GM21423 (cell line): ENCODE measurements around the gene PPP3CB.

Experiments
- ATAC-seq: cut with Tn5 transposase; IDR thresholded peaks from one replicate; pipeline ENCODE4 v1.9.1; 2021; ENCODE audit warnings: mild to moderate bottlenecking, moderate library complexity; ENCODE audit not compliant: unreplicated experiment

The PPP3CB gene

GRCh38 chr10:73495884-73496674 lies at the start of gene PPP3CB:
Gene PPP3CB (minus strand): TSS chr10:73496024. CDS start chr10:73495889, 135 bp downstream.
- peak; percentile 56 for ATAC-seq

DNA sequence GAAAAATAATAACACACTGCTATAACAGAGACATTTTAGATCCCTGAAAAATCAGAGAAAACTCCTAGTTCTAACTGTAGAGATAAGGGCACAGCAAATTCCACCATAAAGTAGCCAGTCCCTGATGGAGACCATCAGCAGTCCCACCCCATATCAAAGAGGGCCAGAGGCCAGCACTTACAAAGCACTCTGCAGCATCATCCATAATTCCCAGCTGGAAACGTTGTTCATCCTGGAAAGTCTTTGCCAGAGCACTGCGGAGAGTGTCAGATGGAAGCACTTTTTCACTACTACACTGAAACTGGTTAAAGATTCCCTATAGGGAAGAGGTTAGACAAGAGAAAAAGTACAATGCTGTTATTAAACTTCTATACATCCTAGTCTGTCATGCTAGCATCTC lies 49.5 kb upstream of the PPP3CB start:
- ATAC-seq, result no peak

GRCh38 chr10:73537709-73538108 lies 41.9 kb upstream of the PPP3CB start:
- no peak for ATAC-seq

DNA sequence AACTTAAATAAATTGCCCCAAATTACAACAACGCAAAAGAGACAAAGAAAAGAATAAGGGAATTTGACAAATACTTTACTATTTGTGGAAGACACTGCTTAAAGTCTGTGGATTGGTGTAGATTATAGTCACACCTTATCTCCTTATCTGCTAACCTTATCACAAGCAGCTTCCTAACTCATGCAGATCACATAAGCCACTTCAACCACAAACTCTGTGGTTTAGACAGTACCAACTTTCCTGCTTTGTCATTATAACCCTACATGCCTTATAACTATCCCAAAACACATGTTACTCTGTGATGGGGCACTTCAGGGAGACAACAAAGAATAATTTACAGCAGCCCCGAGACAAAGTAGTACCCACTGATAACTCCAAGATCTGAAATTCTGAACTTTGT lies 41.5 kb upstream of the PPP3CB start:
- no peak for ATAC-seq

GRCh38 chr10:73534857-73535256 lies 39.0 kb upstream of the PPP3CB start:
- ATAC-seq, result no peak

- peak; percentile 58 for ATAC-seq
Measured at GRCh38 chr10:73529089-73529832, 33.4 kb upstream of the PPP3CB start.

GRCh38 chr10:73522263-73522662 lies 26.4 kb upstream of the PPP3CB start:
- ATAC-seq, result no peak

DNA sequence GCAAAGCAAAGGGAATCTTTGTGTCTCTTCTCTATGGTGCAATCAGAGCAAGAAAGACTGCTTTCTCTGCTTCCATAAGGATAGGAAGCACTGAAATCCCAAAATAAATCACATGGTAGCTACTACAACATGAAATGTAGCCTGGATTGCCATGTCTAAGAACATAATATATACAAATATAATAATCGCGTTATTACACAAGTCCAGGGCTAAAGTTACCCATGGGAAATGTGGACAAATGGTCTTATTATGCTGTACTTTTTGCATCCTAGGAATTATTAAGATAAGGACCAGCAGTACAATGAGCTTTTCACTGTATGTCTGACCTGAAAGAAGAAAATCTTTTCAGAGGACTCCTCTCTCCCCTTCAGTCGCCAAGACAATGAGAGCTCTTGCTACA lies 23.5 kb upstream of the PPP3CB start:
- ATAC-seq, result no peak

GRCh38 chr10:73517166-73517888 lies 21.5 kb upstream of the PPP3CB start:
- no peak for ATAC-seq

DNA sequence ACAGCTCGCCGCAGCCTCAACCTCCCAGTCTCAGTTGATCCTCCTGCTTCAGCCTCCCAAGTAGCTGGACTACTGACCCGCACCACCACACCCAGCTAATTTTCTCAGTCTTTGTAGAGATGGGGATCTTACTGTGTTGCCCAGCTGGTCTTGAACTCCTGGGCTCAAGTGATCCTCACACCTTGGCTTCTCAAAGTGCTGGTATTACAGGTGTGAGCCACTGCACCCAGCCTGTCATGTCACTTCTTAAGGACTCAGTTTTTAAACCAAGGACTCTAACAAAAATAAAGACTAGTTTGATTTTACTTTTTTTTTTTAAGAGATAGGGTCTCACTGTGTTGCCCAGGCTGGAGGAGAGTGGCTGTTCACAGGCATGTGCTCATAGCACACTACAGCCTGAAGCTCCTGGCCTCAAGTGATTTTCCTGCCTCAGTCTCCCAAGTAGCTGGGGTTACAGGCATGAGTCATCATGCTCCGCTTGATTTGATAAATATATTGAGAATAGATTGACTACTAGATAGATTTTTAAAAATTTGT lies 16.5 kb upstream of the PPP3CB start:
- ATAC-seq, result no peak

DNA sequence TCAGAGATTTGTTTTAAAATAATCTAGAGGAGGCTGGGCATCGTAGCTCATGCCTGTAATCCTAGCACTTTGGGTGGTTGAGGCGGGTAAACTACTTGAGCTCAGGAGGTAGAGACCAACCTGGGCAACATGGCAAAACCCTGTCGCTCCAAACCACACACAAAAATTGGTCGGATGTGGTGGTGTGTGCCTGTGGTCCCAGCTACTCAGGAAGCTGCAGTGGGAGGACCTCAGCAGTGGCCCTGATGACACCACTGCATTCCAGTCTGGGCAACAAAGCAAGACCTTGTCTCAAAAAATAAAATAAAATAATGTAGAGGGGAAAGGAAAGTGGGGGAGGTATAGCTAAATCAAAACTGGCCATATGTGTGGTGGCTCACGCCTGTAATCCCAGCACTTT lies 13.9 kb upstream of the PPP3CB start:
- no peak for ATAC-seq

GRCh38 chr10:73506491-73506890 lies 10.7 kb upstream of the PPP3CB start:
- no peak for ATAC-seq

- ATAC-seq, result no peak
Measured at GRCh38 chr10:73506074-73506473, 10.2 kb upstream of the PPP3CB start.

DNA sequence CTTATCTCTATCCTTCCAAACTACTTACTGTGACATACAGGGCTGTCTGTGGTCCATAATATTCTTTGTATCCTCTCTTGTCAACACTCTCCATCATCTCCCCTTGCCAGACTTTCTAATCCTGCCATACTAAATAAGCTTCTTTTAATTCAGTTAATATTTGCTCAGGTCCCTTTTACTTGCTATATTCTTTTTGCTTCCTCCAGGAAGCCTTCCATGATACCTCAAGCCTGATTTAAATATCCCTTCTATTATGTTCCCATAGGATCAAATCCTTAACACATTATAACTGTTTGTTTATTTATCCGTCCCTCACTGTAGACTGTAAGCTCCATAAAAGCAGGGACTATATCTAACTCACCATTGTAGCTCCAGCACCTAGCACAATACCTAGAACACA lies 7.2 kb upstream of the PPP3CB start:
- no peak for ATAC-seq

DNA sequence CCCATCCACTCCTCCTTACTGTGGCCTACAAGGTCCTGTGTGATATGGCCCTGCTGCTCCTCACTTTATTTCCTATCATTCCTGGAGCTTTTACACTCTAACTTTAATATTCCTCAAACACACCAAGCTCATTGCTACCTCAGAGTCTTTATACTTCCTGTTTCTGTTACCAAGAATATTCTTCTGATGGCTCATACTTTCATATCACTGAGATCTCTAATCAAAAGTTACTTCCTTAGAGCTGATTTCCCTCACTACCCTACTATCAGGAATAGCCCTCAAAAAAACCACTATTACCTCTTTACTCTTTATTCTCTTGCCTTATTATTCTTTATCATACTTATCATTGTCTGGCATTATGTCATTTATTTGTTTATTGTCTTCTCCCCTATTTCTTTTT lies 5.8 kb upstream of the PPP3CB start:
- no peak for ATAC-seq

- no peak for ATAC-seq
Measured at GRCh38 chr10:73497623-73498022, 1.8 kb upstream of the PPP3CB start.

DNA sequence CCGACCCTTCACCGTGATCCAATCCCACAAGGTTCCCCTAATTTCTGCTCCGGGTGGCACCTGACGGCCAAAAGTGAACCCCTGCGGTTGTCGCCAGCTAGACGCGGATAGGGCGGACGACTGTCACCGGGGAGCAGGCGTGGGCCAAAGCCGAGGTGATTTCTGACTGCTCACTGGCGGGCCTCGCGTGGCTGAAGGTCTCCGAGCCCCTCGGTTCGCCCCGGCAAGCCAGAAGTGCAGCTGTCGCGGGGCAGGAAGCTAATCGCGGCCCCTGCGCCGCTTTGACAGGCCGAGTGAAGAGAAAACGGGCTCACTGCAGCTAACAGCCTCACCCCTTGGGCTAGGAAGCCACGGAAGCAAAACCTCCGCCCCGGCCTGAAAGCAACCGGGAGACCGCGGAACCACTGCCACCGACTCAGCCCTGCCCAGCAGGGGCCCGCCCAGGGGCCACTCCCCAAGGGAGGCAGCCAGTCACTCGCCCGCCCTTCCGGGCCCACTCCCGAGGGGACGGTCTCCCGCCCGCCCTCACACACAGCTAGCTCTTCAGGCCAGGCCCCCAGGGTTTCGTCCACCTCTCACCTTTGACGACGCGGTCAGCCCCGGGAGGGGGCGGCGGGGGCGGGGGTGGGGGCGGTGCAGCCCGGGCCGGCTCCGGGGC lies 469 bp downstream of the PPP3CB start:
- ATAC-seq, result peak; percentile 92

DNA sequence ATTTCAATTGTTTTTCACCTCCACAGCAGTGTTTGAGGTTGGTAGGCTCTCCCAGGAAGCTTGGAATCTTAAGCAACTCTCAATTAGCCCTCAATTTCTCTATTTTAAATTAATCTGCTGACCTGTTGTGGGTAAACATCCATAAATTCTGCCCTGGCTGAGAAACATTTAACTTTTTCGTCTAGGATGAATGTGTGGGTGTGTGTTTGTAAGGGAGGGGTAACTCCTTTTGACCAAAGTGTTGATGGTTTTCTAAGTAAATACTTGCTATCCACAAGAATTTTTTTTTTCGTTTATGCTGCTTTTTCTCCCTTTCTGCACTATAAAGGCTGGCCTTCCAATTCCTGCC lies 973 bp downstream of the PPP3CB start:
- no peak for ATAC-seq

GRCh38 chr10:73494213-73494612 lies 1.6 kb downstream of the PPP3CB start:
- no peak for ATAC-seq

GRCh38 chr10:73493781-73494180 lies 2.0 kb downstream of the PPP3CB start:
- ATAC-seq, result no peak

- no peak for ATAC-seq
Measured at GRCh38 chr10:73486601-73487000, 9.2 kb downstream of the PPP3CB start.
